PC-9 (cell line): ENCODE measurements around the gene IRF4. TPM values are rescaled to one million over a fixed set of nuclear protein-coding genes. Genes with fewer than 3 reads are reported as not detected.

ENCODE experiments used
- BruUV-seq: library from RNA; stranded (reverse); fragments of 400-500 nt; replicated peaks from 2 replicates; lab custom pipeline; 2021; lab: Mats Ljungman, UMichigan
- CTCF ChIA-PET: fragments of 300-600 bp; sonication (Branson Sonifier 250); formaldehyde crosslinking; loops from one replicate; lab custom pipeline; 2022; ENCODE audit warnings: antibody characterized with exemption; lab: Charles Lee
- POLR2A ChIA-PET: fragments of 300-600 bp; sonication (Branson Sonifier 250); formaldehyde crosslinking; loops from one replicate; lab custom pipeline; 2022; ENCODE audit warnings: antibody characterized with exemption; ENCODE audit not compliant: unreplicated experiment; lab: Charles Lee
- DNase-seq, 2 experiments: peaks; one replicate each; pipeline versions ENCODE4 v3.0.0 to v3.0.0-alpha.2; 2015 to 2022; ENCODE audit warnings: mixed read lengths in 1 of 2
- H2AFZ ChIP-seq: fragments of 200-600 bp; sonication (generic); 2 replicates; pipeline ENCODE4 v1.8.1; 2017; ENCODE audit warnings: antibody characterized with exemption
- H3F3A ChIP-seq: fragments of 200-600 bp; sonication (generic); 2 replicates; pipeline ENCODE4 v1.8.1; 2017; ENCODE audit warnings: antibody characterized with exemption, mild to moderate bottlenecking, low read depth; ENCODE audit not compliant: insufficient read depth
- H3K27ac ChIP-seq: fragments of 200-600 bp; sonication (generic); 2 replicates; pipeline ENCODE4 v1.6.1; 2016; ENCODE audit warnings: mixed run types
- H3K27me3 ChIP-seq: fragments of 200-600 bp; sonication (generic); 2 replicates; pipeline ENCODE4 v1.6.1; 2016; ENCODE audit warnings: low read depth, mixed run types; ENCODE audit not compliant: insufficient read depth
- H3K36me3 ChIP-seq: fragments of 200-600 bp; sonication (generic); 2 replicates; pipeline ENCODE4 v1.6.1; 2016; ENCODE audit warnings: low read depth, mixed run types
- H3K4me1 ChIP-seq: fragments of 200-600 bp; sonication (generic); replicated peaks from 2 replicates; pipeline ENCODE4 v1.6.1; 2016; ENCODE audit warnings: mixed run types; ENCODE audit not compliant: insufficient read depth
- H3K4me2 ChIP-seq: fragments of 200-600 bp; sonication (generic); 2 replicates; pipeline ENCODE4 v1.6.1; 2017; ENCODE audit warnings: mixed run types
- H3K4me3 ChIP-seq: fragments of 200-600 bp; sonication (generic); 2 replicates; pipeline ENCODE4 v1.6.1; 2016; ENCODE audit warnings: mixed run types
- H3K79me2 ChIP-seq: fragments of 200-600 bp; sonication (generic); 2 replicates; pipeline ENCODE4 v1.6.1; 2017; ENCODE audit warnings: low read depth, mixed run types
- H3K9me2 ChIP-seq: fragments of 200-600 bp; sonication (generic); 2 replicates; pipeline ENCODE4 v1.8.1; 2017; ENCODE audit warnings: mild to moderate bottlenecking; ENCODE audit not compliant: insufficient read depth
- H3K9me3 ChIP-seq: fragments of 200-600 bp; sonication (generic); 2 replicates; pipeline ENCODE4 v1.8.1; 2016; ENCODE audit warnings: low read depth; ENCODE audit not compliant: insufficient read depth
- H4K20me1 ChIP-seq: fragments of 200-600 bp; sonication (generic); 2 replicates; pipeline ENCODE4 v1.8.1; 2017; ENCODE audit not compliant: insufficient read depth
- EZH2 ChIP-seq: fragments of 200-600 bp; sonication (generic); IDR thresholded peaks from 2 replicates; pipeline ENCODE4 v1.8.0; 2017; ENCODE audit warnings: antibody characterized with exemption, low read depth
- intact Hi-C: fragments of 100-400 bp; cut with micrococcal nuclease; formaldehyde crosslinking; loops from one replicate; pipeline ENCODE4 v1.10.0; 2022; ENCODE audit not compliant: unreplicated experiment
- total RNA-seq: library from RNA; stranded (reverse); gene quantifications from 2 replicates; pipeline ENCODE4 v1.2.3, GENCODE V29; 2021
- TF ChIP-seq, protein P1 (sequence below): fragments of 200-600 bp; sonication (generic); conservative IDR thresholded peaks from 2 replicates; pipeline ENCODE4 v1.6.1; 2017; ENCODE audit warnings: mixed run types, antibody characterized with exemption, mild to moderate bottlenecking, moderate library complexity

The IRF4 gene
- total RNA-seq, 1 experiment from 2014 or later: not detected

DNA sequence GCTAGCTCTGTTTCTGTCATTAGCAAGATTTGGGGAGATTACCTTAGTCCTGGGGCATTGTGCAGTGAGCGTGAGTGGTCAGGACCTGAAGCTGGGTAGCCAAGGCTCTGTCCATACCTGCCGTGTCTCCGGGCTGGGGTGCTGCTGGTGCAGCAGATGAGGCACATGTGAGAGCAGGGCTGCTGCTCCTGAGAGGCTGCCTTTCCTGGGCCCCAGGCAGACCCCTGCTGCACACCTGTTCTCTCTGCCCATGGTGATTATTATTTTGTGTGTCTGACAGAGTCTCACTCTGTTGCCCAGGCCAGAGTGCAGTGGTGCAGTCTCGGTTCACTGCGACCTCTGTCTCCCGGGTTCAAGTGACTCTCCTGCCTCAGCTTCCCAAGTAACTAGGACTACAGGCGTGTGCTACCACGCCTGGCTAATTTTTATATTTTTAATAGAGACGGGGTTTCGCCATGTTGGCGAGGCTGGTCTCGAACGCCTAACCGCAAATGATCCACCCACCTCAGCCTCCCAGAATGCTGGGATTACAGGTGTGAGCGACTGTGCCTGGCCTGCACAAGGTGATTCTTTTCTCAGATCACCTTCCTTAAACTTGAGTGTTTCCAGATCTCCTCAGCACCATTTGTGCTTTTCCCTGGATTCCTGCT is 36.8 kb upstream of the IRF4 start:
- POLR2A ChIA-PET: no interaction called here

DNA sequence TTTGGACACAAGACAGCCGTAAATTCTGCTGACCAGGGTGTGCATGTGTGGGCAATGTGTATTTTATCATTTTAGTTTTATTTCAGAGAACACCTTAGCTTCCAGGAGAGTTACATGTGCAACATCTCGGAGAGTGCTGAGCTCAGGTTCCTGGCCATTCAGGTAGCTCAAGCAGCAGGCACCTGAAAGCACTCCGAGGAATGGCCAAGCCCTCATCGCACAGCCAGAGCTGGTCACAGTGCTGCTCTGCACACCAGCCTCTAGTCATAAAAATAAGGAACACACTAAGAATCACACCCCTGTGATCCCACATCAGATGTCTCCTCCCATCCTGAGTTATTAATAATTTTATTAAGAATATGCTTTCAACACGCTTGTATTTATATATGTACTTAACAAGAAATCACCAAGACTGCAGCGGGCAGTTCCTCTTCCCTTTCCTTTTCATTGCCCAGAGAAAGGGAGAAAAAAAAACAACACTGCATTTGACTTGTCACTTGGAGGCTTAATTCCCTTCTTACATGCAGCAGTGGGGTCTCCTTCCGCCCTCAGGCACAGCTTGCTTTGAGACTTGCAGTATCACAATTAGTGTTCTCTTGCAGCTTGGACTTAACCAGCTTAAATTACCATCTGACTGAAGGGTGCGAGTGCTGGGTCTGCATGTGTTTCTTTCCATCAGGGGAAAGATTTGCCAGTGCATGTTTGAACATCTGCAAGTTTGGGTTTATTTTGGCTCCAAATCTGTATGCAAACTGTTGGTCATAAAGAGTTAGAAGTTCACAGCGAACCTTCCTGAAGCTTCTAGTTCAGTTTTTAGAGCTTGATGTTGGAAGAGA is 36.0 kb upstream of the IRF4 start:
- no peak for TF ChIP-seq EZH2
- TF ChIP-seq, protein P1, sequence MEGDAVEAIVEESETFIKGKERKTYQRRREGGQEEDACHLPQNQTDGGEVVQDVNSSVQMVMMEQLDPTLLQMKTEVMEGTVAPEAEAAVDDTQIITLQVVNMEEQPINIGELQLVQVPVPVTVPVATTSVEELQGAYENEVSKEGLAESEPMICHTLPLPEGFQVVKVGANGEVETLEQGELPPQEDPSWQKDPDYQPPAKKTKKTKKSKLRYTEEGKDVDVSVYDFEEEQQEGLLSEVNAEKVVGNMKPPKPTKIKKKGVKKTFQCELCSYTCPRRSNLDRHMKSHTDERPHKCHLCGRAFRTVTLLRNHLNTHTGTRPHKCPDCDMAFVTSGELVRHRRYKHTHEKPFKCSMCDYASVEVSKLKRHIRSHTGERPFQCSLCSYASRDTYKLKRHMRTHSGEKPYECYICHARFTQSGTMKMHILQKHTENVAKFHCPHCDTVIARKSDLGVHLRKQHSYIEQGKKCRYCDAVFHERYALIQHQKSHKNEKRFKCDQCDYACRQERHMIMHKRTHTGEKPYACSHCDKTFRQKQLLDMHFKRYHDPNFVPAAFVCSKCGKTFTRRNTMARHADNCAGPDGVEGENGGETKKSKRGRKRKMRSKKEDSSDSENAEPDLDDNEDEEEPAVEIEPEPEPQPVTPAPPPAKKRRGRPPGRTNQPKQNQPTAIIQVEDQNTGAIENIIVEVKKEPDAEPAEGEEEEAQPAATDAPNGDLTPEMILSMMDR: no peak
- no peak overlapping the region for H3K27ac ChIP-seq
- H3K4me1 ChIP-seq: no peaks in the 10 kb centered on the region
- no peaks in the 10 kb centered on the region for H4K20me1 ChIP-seq
- peaks cover 98% of the 10 kb centered on the region for H3K27me3 ChIP-seq
- no peaks in the 10 kb centered on the region for H3K36me3 ChIP-seq
- no peaks in the 10 kb centered on the region for H3K79me2 ChIP-seq
- no peak overlapping the region for H3K4me2 ChIP-seq
- ChIA-PET CTCF (no interaction called here), POLR2A (no interaction called here)
- no peak overlapping the region for H3K4me3 ChIP-seq
- no peaks in the 10 kb centered on the region for H3F3A ChIP-seq
- no peak overlapping the region for H2AFZ ChIP-seq
- BruUV-seq: no TSS peak
- no peaks in the 10 kb centered on the region for H3K9me3 ChIP-seq
- H3K9me2 ChIP-seq: no peaks in the 10 kb centered on the region
- no peak for DNase-seq
- intact Hi-C loops: no loop called here

More for the DNA sequence above, 36.8 kb upstream of the IRF4 start:
- Histone ChIP-seq H3K36me3 (no peaks in the 10 kb centered on the region), H3K4me2 (no peak overlapping the region), H3K9me3 (no peaks in the 10 kb centered on the region), H3K27me3 (peaks cover 98% of the 10 kb centered on the region), H3K27ac (no peak overlapping the region), H3K9me2 (no peaks in the 10 kb centered on the region), H3K79me2 (no peaks in the 10 kb centered on the region), H4K20me1 (no peaks in the 10 kb centered on the region), H3F3A (no peaks in the 10 kb centered on the region), H3K4me3 (no peak overlapping the region), H3K4me1 (no peaks in the 10 kb centered on the region), H2AFZ (no peak overlapping the region)
- CTCF ChIA-PET: no interaction called here
- no peak for DNase-seq
- BruUV-seq: no TSS peak
- TF ChIP-seq, protein P1: no peak
- no peak for TF ChIP-seq EZH2
- intact Hi-C loops: no loop called here

- H3K79me2 ChIP-seq: no peaks in the 10 kb centered on the region
- H3K4me1 ChIP-seq: no peaks in the 10 kb centered on the region
- CTCF ChIA-PET: no interaction called here
- no peaks in the 10 kb centered on the region for H3K36me3 ChIP-seq
- BruUV-seq: no TSS peak
- no peak overlapping the region for H2AFZ ChIP-seq
- H3K4me3 ChIP-seq: no peak overlapping the region
- no peak for DNase-seq
- no peak overlapping the region for H3K4me2 ChIP-seq
- no peaks in the 10 kb centered on the region for H4K20me1 ChIP-seq
- POLR2A ChIA-PET: no interaction called here
- TF ChIP-seq, protein P1: no peak
- no peak for TF ChIP-seq EZH2
- no peaks in the 10 kb centered on the region for H3F3A ChIP-seq
- H3K27ac ChIP-seq: no peak overlapping the region
- H3K9me2 ChIP-seq: no peaks in the 10 kb centered on the region
- H3K27me3 ChIP-seq: peaks cover 98% of the 10 kb centered on the region
- no peaks in the 10 kb centered on the region for H3K9me3 ChIP-seq
- intact Hi-C loops: no loop called here
Measured at GRCh38 chr6:356828-357251, 34.7 kb upstream of the IRF4 start.
